OCI-LY1 (cell line): Measurements from ENCODE around the gene DUSP22.

Experiments used
- CTCF ChIP-seq: fragments of 200-600 bp; sonication (generic), shearing (Covaris generic); IDR thresholded peaks from 2 replicates; pipeline ENCODE4 v1.5.1; 2017; ENCODE audit warnings: mild to moderate bottlenecking, antibody characterized with exemption, low read length, moderate library complexity, mixed read lengths
- EZH2 ChIP-seq: fragments of 200-600 bp; sonication (generic), shearing (Covaris generic); IDR thresholded peaks from 2 replicates; pipeline ENCODE4 v1.8.0; 2017; ENCODE audit warnings: borderline replicate concordance, mixed run types, mild to moderate bottlenecking, antibody characterized with exemption, low read length, moderate library complexity, mixed read lengths

- TF ChIP-seq CTCF (no peak), EZH2 (no peak)
Observed at GRCh38 chr6:315921-316752, 23.9 kb downstream of the DUSP22 start.
